IPS-NIHi7 (cell line): ENCODE data around the gene ADAT3.

Source experiments
- DNase-seq: peaks from one replicate; pipeline ENCODE4 v3.0.0; 2012; ENCODE audit warnings: mixed read lengths; ENCODE audit errors: extremely low spot score

Gene ADAT3

GRCh38 chr19:1936916-1937610 lies 31.9 kb downstream of the ADAT3 start:
- DNase-seq, result no peak

DNA sequence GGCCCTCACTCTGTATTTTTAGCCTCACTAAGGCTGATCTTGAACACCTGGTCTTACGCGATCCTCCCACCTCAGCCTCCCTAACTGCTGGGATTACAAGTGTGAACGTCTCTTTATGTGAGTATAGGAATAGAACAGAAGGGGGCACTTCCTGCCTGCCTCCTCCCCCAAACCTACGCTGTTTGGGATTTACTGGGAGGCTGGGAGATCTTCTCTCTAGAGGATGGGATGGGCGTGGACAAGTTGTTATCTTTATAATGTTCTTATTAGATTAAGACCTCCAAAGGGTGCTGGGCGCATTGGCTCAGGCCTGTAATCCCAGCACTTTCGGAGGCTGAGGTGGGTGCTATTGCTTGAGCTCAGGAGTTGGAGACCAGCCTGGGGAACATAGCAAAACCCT lies 32.9 kb downstream of the ADAT3 start:
- DNase-seq, result no peak

DNA sequence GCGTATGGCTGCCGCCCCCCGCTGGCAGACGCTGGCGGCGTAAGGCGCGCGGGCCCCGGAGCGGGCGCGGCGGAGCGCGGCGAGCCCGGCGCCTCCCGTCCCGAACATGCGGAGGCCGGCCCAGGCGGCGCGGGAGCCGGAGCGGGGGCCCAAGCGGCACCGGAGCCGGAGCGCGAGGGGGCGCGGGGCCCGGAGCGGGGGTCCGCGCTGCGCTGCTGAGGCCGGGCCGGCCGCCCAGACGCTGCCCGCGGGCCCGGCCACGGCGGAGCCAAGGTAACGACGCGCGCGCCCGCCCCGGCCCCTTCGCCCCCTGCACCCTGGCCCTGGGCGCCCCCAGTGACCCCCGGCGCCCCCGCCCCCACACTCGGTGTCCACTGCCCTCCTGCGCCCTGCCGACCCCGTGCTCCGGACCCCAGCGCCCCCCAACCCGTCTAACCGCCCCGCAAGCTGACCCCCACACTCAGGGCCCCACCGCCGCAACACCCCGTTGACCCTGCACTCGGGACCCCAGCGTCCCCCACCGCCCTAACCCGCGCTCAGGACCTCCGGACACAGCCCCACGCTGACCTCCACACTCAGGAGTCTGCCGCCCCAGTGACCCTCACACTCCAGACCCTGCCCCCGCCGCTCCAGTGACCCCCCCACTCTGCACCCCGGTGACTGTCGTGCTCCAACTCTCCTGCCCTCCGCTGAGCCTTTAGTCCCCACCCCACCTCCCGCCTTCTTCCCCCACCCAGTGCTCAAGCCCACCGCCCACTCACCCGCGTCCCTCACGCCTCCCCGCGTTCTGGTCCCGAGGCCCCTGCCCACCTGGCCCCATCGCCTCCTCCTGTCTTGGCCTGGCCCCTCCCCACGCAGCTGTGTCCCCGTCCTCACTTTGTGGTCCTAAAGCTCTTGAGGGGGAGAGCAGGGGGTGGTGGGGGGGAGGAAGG lies 36.2 kb downstream of the ADAT3 start, which contains the start of gene CSNK1G2:
Gene CSNK1G2 (plus strand): TSS at position 27 of the 932 bp plus-strand sequence. CDS start 28,601 bp downstream, outside the sequence.
- DNase-seq, result no peak

DNA sequence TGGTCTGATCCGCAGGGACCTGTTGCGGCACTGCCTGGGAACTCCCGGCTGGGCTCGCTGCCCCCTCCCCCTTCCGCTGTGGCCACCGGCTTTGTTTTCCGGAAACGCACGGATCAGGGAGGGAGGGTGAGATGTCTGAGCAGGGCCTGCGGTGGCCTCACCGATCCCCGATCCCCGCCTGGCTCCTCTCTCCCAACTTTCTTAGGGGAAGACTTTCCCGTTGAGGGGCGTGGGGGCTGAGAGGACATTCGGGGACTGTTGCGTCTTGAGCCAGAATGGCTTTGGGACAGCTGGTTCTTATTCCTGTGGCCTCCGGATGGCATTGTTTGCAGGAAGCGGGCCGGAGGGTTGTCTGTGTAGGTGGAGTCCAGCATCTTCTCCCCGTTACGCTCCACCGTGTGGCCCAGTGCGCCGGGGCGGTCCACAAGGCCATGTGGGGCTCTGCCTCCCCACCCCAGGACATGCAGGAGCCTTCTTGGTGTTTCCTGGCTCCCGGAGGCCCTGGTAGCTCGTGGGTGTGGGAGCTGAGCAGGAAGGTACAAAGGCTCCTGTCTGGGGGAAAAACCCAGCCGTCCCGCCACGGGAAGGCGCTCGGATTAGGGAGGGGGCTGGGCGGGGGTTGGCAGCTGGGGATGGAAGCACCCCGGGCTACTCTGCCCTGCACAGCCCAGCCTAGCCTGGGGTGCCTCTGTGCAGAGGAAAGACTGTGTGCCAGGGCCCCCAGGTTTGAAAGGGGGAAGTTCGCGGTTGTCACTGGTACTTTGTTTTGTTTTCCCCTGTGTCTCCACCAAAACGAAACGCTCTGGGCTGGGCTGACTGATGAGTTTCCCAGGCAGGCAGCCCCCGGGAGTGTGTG lies 37.1 kb downstream of the ADAT3 start:
- peak; percentile 90 for DNase-seq

DNA sequence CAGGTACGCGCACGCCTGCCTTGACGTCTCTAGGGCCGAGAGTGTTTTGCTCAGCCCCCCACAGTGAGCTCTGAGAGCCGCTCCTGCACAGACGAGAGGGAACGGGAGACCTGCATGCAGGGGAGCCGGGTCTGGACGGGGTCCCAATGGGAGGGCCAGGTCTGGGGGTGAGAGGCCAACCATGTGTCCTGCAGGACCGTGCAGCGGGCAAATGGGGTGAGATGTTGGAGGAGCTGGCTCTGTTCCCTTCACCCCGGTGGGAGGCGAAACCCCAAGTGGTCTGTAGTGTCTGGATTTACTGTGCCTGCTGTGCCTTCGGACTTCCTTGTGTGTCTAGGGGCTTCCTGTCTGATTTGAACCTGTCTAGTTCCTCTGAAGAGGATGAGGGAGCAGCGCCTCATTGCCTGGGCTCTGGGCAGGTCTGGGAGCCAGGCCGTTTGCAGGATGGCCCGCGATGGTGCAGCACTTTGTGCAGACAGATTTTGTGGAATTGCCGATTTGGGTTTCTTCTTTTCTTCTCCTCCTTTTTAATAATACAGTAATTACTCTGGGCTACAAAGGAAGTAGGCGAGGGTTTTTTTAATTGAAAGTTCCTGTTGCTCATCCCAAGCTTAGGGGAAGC lies 37.8 kb downstream of the ADAT3 start:
- DNase-seq, result no peak

DNA sequence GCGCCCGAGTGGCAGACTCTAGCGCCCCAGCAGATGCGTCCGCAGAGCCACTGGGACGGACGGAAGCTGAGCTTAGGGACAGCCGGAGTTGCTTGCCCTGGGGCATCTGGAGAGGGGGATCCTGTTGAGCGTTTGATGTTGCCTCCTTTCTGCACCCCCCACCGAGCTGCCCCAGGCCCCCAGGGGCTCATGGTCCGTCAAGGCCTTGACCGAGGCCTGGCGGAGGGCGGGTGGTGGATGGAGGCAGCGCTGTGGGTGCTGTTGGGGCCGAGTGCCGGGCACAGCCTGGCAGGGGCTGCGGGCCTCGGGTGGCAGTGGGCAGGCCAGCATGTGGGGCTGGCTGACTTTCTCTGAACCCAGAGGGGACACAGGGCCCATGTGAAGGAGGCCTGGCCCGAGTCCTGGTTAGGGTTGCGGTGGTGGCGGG lies 38.5 kb downstream of the ADAT3 start:
- DNase-seq, result no peak

- DNase-seq, result no peak
Observed at GRCh38 chr19:1944088-1944915, 39.1 kb downstream of the ADAT3 start.

DNA sequence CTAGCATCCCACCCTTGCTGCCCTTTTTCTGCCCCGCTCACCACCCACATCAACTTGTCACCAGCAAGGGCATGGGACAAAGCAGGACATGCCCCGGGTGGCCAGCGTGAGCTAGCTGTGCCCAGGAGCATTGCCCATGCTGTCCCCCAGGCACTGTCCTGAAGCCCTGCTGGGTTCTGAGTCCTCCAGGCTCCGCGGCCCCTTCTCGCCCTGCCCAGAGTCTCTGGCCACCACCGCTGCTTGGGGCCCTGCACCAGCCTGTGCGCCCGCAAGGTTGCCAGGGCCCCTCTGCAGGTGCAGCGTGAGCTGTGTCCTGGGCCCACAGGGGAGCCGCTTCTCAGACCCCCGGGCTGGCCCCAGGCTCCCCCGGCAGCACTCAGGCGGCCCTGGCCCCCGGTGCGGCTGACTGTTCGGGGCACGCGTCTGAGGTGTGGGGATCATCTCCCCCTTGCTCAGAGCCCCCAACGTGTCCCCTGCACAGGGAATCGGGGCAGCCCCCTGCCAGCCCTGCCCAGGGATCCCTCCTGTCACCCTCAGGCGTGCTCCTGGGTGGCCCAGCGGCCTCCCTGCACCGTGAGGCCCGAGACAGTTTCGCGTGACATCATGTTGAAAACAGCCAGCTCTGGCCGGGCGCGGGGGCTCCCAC lies 39.8 kb downstream of the ADAT3 start:
- DNase-seq, result no peak

DNA sequence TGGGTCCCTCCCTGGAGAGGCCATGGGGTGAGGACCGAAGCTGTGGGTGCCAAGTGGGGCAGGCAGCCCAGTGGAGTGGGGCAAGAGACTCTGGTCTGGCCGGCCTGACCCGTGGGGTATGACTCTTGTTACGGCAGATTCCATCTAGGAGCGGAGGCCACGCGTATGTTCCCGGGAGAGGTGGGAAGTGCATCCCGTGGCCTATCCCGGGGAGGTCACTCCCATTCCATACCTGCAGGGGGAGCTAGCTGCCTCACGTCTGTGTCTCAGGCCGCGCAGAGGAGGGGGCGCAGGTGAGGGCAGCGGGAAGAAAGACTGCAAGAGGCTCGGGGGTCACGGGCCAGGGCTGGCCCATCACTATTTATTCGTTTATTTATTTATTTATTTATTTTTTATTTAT lies 40.7 kb downstream of the ADAT3 start:
- DNase-seq, result peak; percentile 87

GRCh38 chr19:1947651-1948209 lies 42.5 kb downstream of the ADAT3 start:
- DNase-seq, result peak; percentile 57

- no peak for DNase-seq
Observed at GRCh38 chr19:1949304-1950101, 44.3 kb downstream of the ADAT3 start.

DNA sequence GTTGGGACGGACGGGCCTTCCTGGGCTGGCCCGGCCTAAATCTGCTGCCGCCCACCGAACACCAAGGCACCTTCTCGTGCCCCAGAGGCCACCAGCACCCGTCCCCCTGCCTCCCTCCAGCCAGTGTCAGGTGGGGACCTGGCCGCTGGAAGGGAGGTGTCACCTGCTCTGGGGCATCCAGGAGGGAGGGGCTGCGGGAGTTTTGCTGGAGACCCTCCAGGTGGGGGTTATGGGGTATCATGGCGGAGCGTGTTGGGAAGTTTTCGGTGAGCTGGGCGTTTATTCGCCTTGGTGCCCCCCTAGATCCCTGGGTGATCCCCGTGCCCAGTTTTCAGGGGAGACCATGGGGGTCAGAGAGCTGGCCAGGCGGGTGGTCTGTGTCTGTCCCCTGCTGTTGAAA lies 45.4 kb downstream of the ADAT3 start:
- no peak for DNase-seq

DNA sequence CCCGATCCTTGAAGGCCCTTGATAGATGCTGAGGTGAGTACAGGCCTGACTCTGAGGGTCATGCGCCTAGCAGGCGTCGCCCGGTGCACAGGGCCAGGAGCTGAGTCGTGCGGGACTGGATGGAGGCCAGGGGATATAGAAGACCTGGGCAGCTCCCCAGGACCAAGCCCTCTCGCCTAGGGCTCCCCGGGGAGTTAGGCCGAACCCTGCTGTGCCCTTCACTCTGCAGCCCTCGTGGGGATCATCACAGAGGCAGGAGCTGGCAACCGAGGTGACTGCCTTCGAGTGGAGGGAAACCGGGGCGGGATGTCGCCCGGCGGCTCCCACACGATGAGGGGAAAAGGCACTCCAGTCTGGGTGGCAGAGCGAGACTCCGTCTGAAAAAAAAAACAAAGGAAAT lies 47.4 kb downstream of the ADAT3 start:
- DNase-seq, result no peak

DNA sequence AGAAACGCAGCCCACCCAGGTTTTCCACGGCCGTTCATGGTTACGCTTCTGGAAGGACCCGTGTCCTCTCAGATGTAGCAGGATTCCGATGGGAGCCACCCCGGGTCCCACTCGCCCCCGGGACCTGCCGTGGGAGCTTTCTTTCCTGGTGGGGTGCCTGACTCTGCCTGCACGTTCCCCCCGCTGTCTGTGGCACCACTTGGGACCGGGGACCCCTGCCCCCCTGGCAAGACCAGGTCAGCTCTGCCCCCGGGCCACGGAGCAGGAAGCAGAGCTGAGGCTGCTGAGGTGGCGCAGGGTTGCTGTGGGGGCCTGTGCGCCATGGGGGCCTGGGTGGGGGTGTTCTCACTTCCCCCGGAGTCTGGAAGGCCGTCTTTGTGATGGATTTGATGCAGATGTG lies 47.8 kb downstream of the ADAT3 start:
- DNase-seq, result no peak

DNA sequence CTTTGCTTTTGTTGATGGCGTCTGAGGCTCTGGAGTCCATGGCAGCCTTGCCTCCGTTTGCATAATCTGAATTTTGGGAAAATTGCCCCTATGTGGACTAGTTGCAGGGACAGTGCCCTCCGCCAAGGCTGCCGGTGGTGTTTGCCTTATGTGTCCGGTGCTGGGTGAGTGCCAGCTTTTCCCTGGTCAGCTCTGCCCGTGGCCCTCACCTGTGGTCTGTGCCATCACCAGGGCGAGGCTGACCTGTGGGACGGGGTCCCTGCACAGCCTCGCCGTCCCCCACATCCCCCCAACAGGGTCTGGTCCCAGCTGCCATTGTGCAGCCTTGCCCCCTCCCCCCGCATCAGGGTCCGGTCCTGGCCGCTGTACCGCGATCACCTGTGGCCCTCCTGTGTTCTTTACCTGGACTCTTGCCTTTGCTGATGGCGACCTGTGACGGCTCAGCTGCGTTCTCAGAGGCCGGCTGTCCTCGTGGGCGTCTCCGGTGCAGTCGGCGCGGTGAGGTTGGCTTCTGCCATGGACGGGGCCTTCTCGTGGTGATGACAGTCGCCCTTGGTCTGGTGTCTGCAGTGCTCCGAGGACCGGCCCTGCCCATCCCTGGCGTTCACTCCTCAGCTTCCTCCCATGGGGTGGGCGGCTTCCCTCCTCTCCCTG lies 48.4 kb downstream of the ADAT3 start:
- no peak for DNase-seq

GRCh38 chr19:1954532-1954933 lies 49.3 kb downstream of the ADAT3 start:
- DNase-seq, result no peak

DNA sequence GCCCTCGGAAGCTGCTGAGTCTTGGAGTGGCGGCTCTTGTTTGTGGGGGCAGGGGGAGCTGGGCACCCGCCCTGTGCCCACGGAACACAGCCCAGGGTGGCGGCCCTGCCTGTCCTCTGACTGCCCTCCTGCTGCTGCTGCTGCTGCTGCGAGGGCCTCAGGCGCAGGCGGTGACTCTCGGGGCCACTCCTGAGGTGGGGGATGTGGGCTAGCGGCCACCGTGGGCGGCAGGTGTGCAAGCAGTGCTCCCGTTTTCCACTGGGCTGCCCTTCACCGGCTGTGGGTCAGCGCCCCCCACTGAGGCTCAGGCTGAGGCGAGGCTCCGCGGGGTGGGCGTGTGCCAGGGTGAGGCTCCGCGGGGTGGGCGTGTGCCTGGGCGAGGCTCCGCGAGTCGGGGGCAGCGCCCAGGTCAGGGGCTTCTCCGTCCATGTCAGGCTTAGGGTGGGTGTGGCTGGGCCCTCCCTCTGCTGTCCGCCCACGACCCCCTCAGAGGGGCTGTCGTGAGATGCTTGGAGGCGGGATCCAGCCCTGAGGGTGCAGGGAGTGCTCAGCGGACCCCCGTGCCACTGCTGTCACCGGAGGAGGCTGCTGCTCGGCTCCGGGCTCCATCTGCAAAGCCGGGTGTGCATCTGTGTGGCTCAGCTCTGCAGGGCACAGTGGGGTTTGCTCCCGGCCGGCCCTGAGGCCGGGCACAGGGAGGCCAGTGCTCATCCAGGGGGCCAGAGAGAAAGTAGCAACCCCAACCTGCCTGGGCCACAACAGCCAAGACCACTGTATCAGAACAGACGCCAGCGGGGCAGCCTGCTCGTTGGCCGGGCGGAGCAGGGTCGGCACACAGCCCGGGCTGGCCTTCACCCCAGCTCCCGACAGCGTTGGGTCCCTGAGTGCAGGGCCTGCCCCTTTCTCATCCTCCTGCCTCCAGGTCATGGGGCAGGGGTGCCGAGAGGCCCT lies 50.2 kb downstream of the ADAT3 start:
- DNase-seq, result no peak
